HEK293 (cell line): ENCODE measurements around the gene CCDC69.

Source experiments
- CTCF ChIA-PET: fragments of 350-600 bp; formaldehyde crosslinking; extraction: SDS; loops from one replicate; lab custom pipeline; 2021; ENCODE audit warnings: antibody characterized with exemption; lab: Yijun Ruan, JAX
- POLR2A ChIA-PET: fragments of 300-600 bp; formaldehyde crosslinking; extraction: SDS; loops from one replicate; lab custom pipeline; 2020; ENCODE audit warnings: antibody characterized with exemption, inconsistent platforms; lab: Yijun Ruan, JAX
- H3K27ac ChIP-seq: fragments of 200-500 bp; sonication (Bioruptor generic); 2 replicates; pipeline ENCODE4 v1.5.1; 2014; ENCODE audit warnings: low read depth, low read length, control low read depth, inconsistent platforms; ENCODE audit errors: extremely low read depth
- H3K36me3 ChIP-seq, 2 experiments: fragments of 200-500 bp in 1 of 2; sonication (Bioruptor generic) in 1 of 2; 1 replicate in 1 of 2; 2 replicates in 1 of 2; pipeline ENCODE4 v1.5.1; 2014 to 2017; ENCODE audit warnings: inconsistent platforms in 2 of 2, low read length in 2 of 2; ENCODE audit not compliant: control insufficient read depth in 2 of 2, insufficient read depth in 1 of 2
- H3K4me1 ChIP-seq: fragments of 200-500 bp; sonication (Bioruptor generic); 2 replicates; pipeline ENCODE4 v1.5.1; 2014; ENCODE audit warnings: mild to moderate bottlenecking, low read length, inconsistent platforms; ENCODE audit not compliant: control insufficient read depth, insufficient read depth
- H3K4me3 ChIP-seq: 2 replicates; pipeline ENCODE4 v1.5.1; 2011; ENCODE audit warnings: low read depth, mild to moderate bottlenecking, control low read depth, low read length, moderate library complexity
- H3K9me3 ChIP-seq: fragments of 200-500 bp; sonication (Bioruptor generic); 2 replicates; pipeline ENCODE4 v1.5.1; 2014; ENCODE audit warnings: low read depth, low read length, inconsistent platforms; ENCODE audit not compliant: control insufficient read depth, insufficient read depth
- HOXA7 ChIP-seq: sonication (generic); formaldehyde crosslinking; IDR thresholded peaks from 2 replicates; pipeline ENCODE4 v1.8.1; 2022; ENCODE audit warnings: missing genetic modification reagents, borderline replicate concordance
- HOXC10 ChIP-seq: sonication (generic); formaldehyde crosslinking; IDR thresholded peaks from 2 replicates; pipeline ENCODE4 v1.8.1; 2023; ENCODE audit warnings: mild to moderate bottlenecking, missing genetic modification reagents
- HOXD13 ChIP-seq: sonication (generic); formaldehyde crosslinking; IDR thresholded peaks from 2 replicates; pipeline ENCODE4 v1.8.0; 2022; ENCODE audit warnings: missing genetic modification reagents, borderline replicate concordance
- SP3 ChIP-seq: fragments of 450-650 bp; formaldehyde crosslinking; IDR thresholded peaks from 2 replicates; pipeline ENCODE4 v1.5.1; 2016; ENCODE audit warnings: missing biosample characterization, missing genetic modification characterization
- TRIM28 ChIP-seq: IDR thresholded peaks from 2 replicates; pipeline ENCODE4 v1.6.1; 2011; ENCODE audit warnings: low read length, control low read depth, borderline replicate concordance
- ZBTB21 ChIP-seq: fragments of 450-650 bp; formaldehyde crosslinking; IDR thresholded peaks from 2 replicates; pipeline ENCODE4 v1.5.1; 2017; ENCODE audit warnings: missing biosample characterization, missing genetic modification characterization
- ZEB2 ChIP-seq: fragments of 450-650 bp; formaldehyde crosslinking; IDR thresholded peaks from 2 replicates; pipeline ENCODE4 v1.5.1; 2016; ENCODE audit warnings: missing biosample characterization, missing genetic modification characterization
- ZFP3 ChIP-seq: fragments of 450-650 bp; formaldehyde crosslinking; IDR thresholded peaks from 2 replicates; pipeline ENCODE4 v1.5.1; 2016; ENCODE audit warnings: low read depth, missing biosample characterization, missing genetic modification characterization
- ZFP37 ChIP-seq: fragments of 450-650 bp; formaldehyde crosslinking; IDR thresholded peaks from 2 replicates; pipeline ENCODE4 v1.5.1; 2016; ENCODE audit warnings: missing biosample characterization, missing genetic modification characterization
- ZNF146 ChIP-seq: fragments of 450-650 bp; formaldehyde crosslinking; IDR thresholded peaks from 2 replicates; pipeline ENCODE4 v1.5.1; 2016; ENCODE audit warnings: missing biosample characterization, missing genetic modification characterization
- ZNF214 ChIP-seq: fragments of 450-650 bp; formaldehyde crosslinking; IDR thresholded peaks from 2 replicates; pipeline ENCODE4 v1.5.1; 2017; ENCODE audit warnings: missing biosample characterization, mild to moderate bottlenecking, missing genetic modification characterization, borderline replicate concordance
- ZNF24 ChIP-seq: fragments of 450-650 bp; formaldehyde crosslinking; IDR thresholded peaks from 2 replicates; pipeline ENCODE4 v1.5.1; 2016; ENCODE audit warnings: missing biosample characterization, missing genetic modification characterization
- ZNF394 ChIP-seq: fragments of 450-650 bp; formaldehyde crosslinking; IDR thresholded peaks from 2 replicates; pipeline ENCODE4 v1.5.1; 2016; ENCODE audit warnings: missing biosample characterization, missing genetic modification characterization, mild to moderate bottlenecking, moderate library complexity, borderline replicate concordance
- ZNF473 ChIP-seq: fragments of 450-650 bp; formaldehyde crosslinking; IDR thresholded peaks from 2 replicates; pipeline ENCODE4 v1.5.1; 2017; ENCODE audit warnings: missing biosample characterization, missing genetic modification characterization
- ZNF514 ChIP-seq: fragments of 450-650 bp; formaldehyde crosslinking; IDR thresholded peaks from 2 replicates; pipeline ENCODE4 v1.5.1; 2016; ENCODE audit warnings: missing biosample characterization, missing genetic modification characterization
- ZNF610 ChIP-seq: fragments of 450-650 bp; formaldehyde crosslinking; IDR thresholded peaks from 2 replicates; pipeline ENCODE4 v1.5.1; 2016; ENCODE audit warnings: missing biosample characterization, missing genetic modification characterization, borderline replicate concordance
- ZNF626 ChIP-seq: fragments of 450-650 bp; sonication (Bioruptor Pico); formaldehyde crosslinking; IDR thresholded peaks from 2 replicates; pipeline ENCODE4 v1.5.1; 2018; ENCODE audit warnings: missing biosample characterization, missing genetic modification characterization, inconsistent platforms
- ZNF654 ChIP-seq: fragments of 450-650 bp; formaldehyde crosslinking; IDR thresholded peaks from 2 replicates; pipeline ENCODE4 v1.5.1; 2016; ENCODE audit warnings: low read depth, missing biosample characterization, missing genetic modification characterization
- ZNF664 ChIP-seq: fragments of 450-650 bp; formaldehyde crosslinking; IDR thresholded peaks from 2 replicates; pipeline ENCODE4 v1.5.1; 2016; ENCODE audit warnings: missing biosample characterization, missing genetic modification characterization
- ZNF76 ChIP-seq: fragments of 450-650 bp; formaldehyde crosslinking; IDR thresholded peaks from 2 replicates; pipeline ENCODE4; 2016; ENCODE audit warnings: low read depth, missing biosample characterization, missing genetic modification characterization, borderline replicate concordance
- ZNF777 ChIP-seq: fragments of 450-650 bp; formaldehyde crosslinking; IDR thresholded peaks from 2 replicates; pipeline ENCODE4 v1.5.1; 2017; ENCODE audit warnings: missing biosample characterization, missing genetic modification characterization, borderline replicate concordance
- TF ChIP-seq, protein P1 (sequence below): fragments of 450-650 bp; formaldehyde crosslinking; IDR thresholded peaks from 2 replicates; pipeline ENCODE4 v1.5.1; 2016; ENCODE audit warnings: missing biosample characterization, missing genetic modification characterization
- TF ChIP-seq, protein P2 (sequence below): fragments of 450-650 bp; formaldehyde crosslinking; IDR thresholded peaks from 2 replicates; pipeline ENCODE4 v1.5.1; 2016; ENCODE audit warnings: missing biosample characterization, missing genetic modification characterization

CCDC69 gene

DNA sequence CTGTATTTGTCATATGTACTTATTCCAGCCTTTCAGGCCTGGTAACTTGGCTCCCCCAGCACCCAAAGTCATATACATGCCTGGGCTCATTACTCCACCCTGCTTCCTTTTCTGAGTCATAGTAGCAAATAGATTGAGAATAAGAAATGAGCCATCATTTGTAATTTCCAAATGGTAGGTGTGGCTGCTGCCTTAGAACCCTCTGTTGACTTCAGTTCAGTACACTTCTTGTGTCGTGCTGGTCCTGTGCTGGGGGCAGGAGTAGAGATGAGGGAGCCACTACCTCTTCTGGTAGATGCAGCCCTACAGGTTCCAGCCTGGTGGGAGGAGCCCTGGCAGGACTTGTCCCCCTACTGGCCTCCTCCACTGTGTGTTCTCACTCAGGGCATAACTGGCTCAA is 40.2 kb upstream of the CCDC69 start:
- no peak overlapping the region for H3K4me3 ChIP-seq
- TF ChIP-seq, protein P1, sequence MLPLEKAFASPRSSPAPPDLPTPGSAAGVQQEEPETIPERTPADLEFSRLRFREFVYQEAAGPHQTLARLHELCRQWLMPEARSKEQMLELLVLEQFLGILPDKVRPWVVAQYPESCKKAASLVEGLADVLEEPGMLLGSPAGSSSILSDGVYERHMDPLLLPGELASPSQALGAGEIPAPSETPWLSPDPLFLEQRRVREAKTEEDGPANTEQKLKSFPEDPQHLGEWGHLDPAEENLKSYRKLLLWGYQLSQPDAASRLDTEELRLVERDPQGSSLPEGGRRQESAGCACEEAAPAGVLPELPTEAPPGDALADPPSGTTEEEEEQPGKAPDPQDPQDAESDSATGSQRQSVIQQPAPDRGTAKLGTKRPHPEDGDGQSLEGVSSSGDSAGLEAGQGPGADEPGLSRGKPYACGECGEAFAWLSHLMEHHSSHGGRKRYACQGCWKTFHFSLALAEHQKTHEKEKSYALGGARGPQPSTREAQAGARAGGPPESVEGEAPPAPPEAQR (tag by site-specific recombination): no peak
- no peak for TF ChIP-seq SP3 (tag by site-specific recombination)
- TF ChIP-seq ZEB2 (tag by site-specific recombination): no peak
- no peak for TF ChIP-seq HOXD13 (CRISPR knock-in tag)
- no peak for TF ChIP-seq ZNF214 (tag by site-specific recombination)
- TF ChIP-seq ZNF610 (tag by site-specific recombination): no peak
- TF ChIP-seq ZBTB21: no peak
- TF ChIP-seq, protein P2, sequence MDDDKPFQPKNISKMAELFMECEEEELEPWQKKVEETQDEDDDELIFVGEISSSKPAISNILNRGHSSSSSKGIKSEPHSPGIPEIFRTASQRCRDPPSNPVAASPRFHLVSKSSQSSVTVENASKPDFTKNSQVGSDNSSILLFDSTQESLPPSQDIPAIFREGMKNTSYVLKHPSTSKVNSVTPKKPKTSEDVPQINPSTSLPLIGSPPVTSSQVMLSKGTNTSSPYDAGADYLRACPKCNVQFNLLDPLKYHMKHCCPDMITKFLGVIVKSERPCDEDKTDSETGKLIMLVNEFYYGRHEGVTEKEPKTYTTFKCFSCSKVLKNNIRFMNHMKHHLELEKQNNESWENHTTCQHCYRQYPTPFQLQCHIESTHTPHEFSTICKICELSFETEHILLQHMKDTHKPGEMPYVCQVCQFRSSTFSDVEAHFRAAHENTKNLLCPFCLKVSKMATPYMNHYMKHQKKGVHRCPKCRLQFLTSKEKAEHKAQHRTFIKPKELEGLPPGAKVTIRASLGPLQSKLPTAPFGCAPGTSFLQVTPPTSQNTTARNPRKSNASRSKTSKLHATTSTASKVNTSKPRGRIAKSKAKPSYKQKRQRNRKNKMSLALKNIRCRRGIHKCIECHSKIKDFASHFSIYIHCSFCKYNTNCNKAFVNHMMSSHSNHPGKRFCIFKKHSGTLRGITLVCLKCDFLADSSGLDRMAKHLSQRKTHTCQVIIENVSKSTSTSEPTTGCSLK: no peak
- no peak for TF ChIP-seq TRIM28
- TF ChIP-seq ZNF654 (tag by site-specific recombination): no peak
- TF ChIP-seq ZNF777 (tag by site-specific recombination): no peak
- TF ChIP-seq ZNF514 (tag by site-specific recombination): no peak
- TF ChIP-seq HOXA7: no peak
- no peak for TF ChIP-seq ZNF146 (tag by site-specific recombination)
- no peak for TF ChIP-seq ZNF76 (tag by site-specific recombination)
- no peak for TF ChIP-seq ZNF24
- POLR2A ChIA-PET: interaction anchor here (1.1 kb wide), 1 partner anchor 11 kb away, joined by 5 read pairs; the partner anchor contains the start of gene GM2A
- no peaks in the 10 kb centered on the region for H3K4me1 ChIP-seq
- no peaks in the 10 kb centered on the region for H3K9me3 ChIP-seq
- peaks cover 0 to 24% of the 10 kb centered on the region in 2 experiments for H3K36me3 ChIP-seq
- CTCF ChIA-PET: interaction anchor here (0.7 kb wide), 1 partner anchor 120 kb away, joined by 3 read pairs; no protein-coding TSS in a partner anchor
- no peak overlapping the region for H3K27ac ChIP-seq

GRCh38 chr5:151262532-151262931 is 38.6 kb upstream of the CCDC69 start:
- ChIA-PET POLR2A (no interaction called here), CTCF (no interaction called here)
- TF ChIP-seq ZFP3 (tag by site-specific recombination): no peak
- TF ChIP-seq ZNF394 (tag by site-specific recombination): no peak
- no peak for TF ChIP-seq ZNF473
- no peak for TF ChIP-seq ZNF626 (tag by site-specific recombination)
- no peak for TF ChIP-seq ZNF664 (tag by site-specific recombination)
- TF ChIP-seq HOXC10 (CRISPR knock-in tag): no peak
- TF ChIP-seq ZFP37 (tag by site-specific recombination): no peak
- H3K27ac ChIP-seq: no peak overlapping the region
- peaks cover 0 to 14% of the 10 kb centered on the region in 2 experiments; a peak in 2 of 3 replicates for H3K36me3 ChIP-seq
- no peaks in the 10 kb centered on the region for H3K4me1 ChIP-seq
- H3K4me3 ChIP-seq: no peak overlapping the region
- no peaks in the 10 kb centered on the region for H3K9me3 ChIP-seq
